ENCODE measurements around the gene TBC1D22B.

The TBC1D22B gene

GRCh38 chr6:37269105-37269504, 11.5 kb downstream of the TBC1D22B start:
- Mint-ChIP-seq H3K27ac (no peak overlapping the region), H3K9me3 (no peaks in the 10 kb centered on the region), H3K27me3 (no peaks in the 10 kb centered on the region), H3K4me3 (no peak overlapping the region), H3K4me1 (peaks cover 34% of the 10 kb centered on the region), H3K36me3 (ENCODE audit: low read depth) (peaks cover 18% of the 10 kb centered on the region)
- ATAC-seq: no peak
- no peak for DNase-seq

DNA sequence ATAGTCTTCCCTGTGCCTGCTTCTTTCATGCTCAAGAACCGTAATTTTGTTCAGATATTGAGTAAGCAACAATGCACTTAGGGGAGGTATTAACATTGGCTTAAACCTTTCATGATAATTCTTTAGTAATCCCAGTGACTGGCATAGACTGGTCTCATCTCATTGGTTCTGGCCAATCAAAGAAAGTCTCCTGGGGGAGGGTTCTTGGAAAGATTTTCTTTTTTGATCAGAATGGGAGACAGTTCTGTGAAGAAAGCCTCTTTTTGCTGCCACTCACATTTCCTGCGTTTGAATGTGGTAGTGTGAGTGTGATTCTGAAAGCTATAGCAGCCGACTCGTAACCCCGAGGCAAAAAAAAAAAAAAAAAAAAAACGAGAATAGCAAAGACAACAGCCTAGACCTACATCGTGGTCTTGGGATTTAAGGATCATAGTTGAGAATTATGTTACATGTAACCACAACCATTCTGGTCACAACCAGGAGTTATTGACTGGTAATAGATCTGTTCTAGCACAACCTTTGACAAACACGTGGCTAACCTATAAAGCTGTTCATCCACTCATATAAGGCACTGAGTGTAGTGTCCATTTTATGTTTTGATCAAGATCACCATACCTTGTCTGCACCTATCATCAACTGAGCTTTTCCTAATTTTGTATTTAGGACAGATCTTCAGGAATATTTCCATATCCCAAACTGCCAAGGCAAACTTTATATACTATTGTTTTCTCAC, 15.4 kb downstream of the TBC1D22B start:
- peaks cover 17% of the 10 kb centered on the region for H3K36me3 Mint-ChIP-seq (ENCODE audit: low read depth)

DNA sequence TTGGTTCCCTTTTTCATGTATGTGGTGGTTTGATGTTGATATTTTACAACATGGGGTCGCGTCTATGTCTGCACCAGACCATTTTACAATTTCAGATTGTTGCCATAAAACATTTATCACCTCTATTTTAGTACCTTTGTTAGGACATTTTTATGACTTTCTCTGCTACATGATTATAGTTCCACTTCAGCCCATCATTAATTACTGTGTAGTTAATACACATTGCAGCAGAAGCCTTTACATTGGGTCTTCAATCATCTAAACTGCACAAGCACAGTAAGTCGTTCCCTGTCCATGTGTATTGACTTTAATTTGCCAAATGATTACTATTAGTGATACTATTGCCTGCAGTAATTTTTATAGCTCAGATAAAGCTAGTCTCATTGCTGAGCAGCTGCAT, 16.1 kb downstream of the TBC1D22B start:
- DNase-seq (no peak), ATAC-seq (no peak)
- H3K4me3 Mint-ChIP-seq: no peak overlapping the region
- H3K27me3 Mint-ChIP-seq: no peaks in the 10 kb centered on the region
- H3K27ac Mint-ChIP-seq: no peak overlapping the region
- peaks cover 15% of the 10 kb centered on the region for H3K36me3 Mint-ChIP-seq (ENCODE audit: low read depth)
- H3K4me1 Mint-ChIP-seq: peaks cover 41% of the 10 kb centered on the region
- H3K9me3 Mint-ChIP-seq: no peaks in the 10 kb centered on the region

More for the DNA sequence above, 15.4 kb downstream of the TBC1D22B start:
- Mint-ChIP-seq H3K27me3 (no peaks in the 10 kb centered on the region), H3K4me1 (peaks cover 39% of the 10 kb centered on the region), H3K4me3 (peak overlapping the region; percentile 8), H3K27ac (peak overlapping the region; percentile 59), H3K9me3 (no peaks in the 10 kb centered on the region)
- DNase-seq: no peak
- peak; percentile 65 for ATAC-seq

DNA sequence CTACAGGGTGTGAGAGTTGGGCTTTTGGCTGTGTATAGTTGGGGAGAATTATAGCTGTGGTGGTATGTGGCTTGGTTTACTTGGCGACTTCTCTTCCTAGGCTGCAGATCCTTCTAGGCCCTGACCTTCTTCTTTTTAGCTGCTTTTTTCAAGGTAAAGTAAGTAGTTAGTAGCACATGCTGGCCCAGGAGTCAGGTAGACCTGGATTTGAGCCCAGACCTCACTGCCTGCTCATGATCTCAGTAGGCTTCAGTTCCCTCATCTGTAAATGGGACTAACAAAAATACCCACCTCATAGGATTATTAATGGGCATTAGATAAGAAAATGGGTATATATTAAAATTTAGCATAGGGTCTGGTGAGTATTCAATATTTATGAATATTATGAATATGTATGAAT, 17.8 kb downstream of the TBC1D22B start:
- no peak for ATAC-seq
- Mint-ChIP-seq H3K27ac (no peak overlapping the region), H3K9me3 (no peaks in the 10 kb centered on the region), H3K27me3 (no peaks in the 10 kb centered on the region), H3K4me1 (peaks cover 41% of the 10 kb centered on the region), H3K36me3 (ENCODE audit: low read depth) (peaks cover 14% of the 10 kb centered on the region), H3K4me3 (no peak overlapping the region)
- DNase-seq: no peak

GRCh38 chr6:37277001-37277409, 19.4 kb downstream of the TBC1D22B start:
- peak overlapping the region; percentile 22 for H3K27ac Mint-ChIP-seq
- peaks cover 8% of the 10 kb centered on the region for H3K36me3 Mint-ChIP-seq (ENCODE audit: low read depth)
- DNase-seq (no peak), ATAC-seq (peak; percentile 45)
- H3K4me1 Mint-ChIP-seq: peaks cover 38% of the 10 kb centered on the region
- no peaks in the 10 kb centered on the region for H3K27me3 Mint-ChIP-seq
- H3K9me3 Mint-ChIP-seq: no peaks in the 10 kb centered on the region
- H3K4me3 Mint-ChIP-seq: no peak overlapping the region

GRCh38 chr6:37279366-37280134, 22.0 kb downstream of the TBC1D22B start:
- H3K27ac Mint-ChIP-seq: no peak overlapping the region
- ATAC-seq (no peak), DNase-seq (no peak)
- peaks cover 19% of the 10 kb centered on the region for H3K4me1 Mint-ChIP-seq
- H3K9me3 Mint-ChIP-seq: no peaks in the 10 kb centered on the region
- H3K27me3 Mint-ChIP-seq: no peaks in the 10 kb centered on the region
- H3K36me3 Mint-ChIP-seq (ENCODE audit: low read depth): peaks cover 23% of the 10 kb centered on the region
- no peak overlapping the region for H3K4me3 Mint-ChIP-seq

DNA sequence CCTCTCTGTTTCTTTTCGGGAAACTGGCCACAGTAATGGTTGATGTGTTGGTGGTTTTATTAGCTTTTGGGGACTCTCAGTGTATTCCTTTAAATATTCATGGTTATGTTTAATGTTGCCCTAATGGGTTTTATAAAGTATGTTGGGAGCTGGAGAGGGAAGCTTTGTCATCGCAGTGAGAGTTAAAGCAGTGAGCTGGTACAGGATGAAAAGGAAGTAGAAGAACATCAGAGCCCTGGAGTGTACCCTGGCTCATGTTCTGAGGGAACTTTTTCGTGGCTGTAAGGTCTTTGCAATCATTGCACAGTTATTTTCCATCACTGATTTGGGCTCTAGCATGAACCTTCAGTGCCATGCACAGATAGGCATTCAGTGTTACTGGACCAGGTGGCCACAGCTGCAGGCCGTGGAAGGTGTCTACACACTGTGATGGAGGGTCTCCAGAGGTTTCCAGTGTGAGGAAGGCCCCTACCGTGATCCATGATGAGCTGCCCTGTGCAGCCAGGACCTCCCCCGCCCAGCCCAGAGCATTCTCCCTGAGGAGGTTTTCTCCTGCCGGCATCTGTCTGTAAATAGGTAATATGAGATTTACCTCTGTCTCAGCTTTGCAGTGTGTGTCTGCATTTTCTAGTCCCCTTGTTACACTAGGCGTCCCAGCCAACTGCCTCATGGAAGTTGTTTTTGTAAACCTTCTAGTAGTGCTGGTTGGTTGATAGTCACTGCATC, 22.8 kb downstream of the TBC1D22B start:
- peaks cover 27% of the 10 kb centered on the region for H3K36me3 Mint-ChIP-seq (ENCODE audit: low read depth)
- no peak overlapping the region for H3K4me3 Mint-ChIP-seq
- ATAC-seq (no peak), DNase-seq (no peak)
- H3K9me3 Mint-ChIP-seq: no peaks in the 10 kb centered on the region
- no peak overlapping the region for H3K27ac Mint-ChIP-seq
- H3K4me1 Mint-ChIP-seq: peaks cover 18% of the 10 kb centered on the region
- H3K27me3 Mint-ChIP-seq: no peaks in the 10 kb centered on the region

DNA sequence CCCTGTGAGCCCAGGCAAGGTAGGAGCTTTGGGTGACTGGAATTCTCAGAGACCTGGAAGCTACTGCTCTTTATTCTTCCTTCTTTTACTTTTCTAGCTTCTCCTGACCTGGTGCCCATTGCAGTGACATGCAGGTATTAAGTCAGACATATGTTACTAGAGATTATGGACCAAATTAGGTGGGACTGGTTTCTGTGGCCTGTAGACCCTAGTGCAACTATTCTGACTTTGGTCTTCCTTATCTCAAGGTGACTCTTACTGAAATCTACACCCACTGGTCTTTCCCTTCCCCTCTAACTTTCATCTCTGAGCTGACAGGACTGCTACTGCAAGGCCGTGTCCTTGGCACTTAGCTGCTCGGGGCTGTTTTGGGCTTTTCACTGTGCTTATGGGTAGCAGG, 24.8 kb downstream of the TBC1D22B start:
- Mint-ChIP-seq H3K4me1 (peaks cover 14% of the 10 kb centered on the region), H3K9me3 (no peaks in the 10 kb centered on the region), H3K27me3 (no peaks in the 10 kb centered on the region), H3K4me3 (no peak overlapping the region), H3K36me3 (ENCODE audit: low read depth) (peaks cover 34% of the 10 kb centered on the region), H3K27ac (no peak overlapping the region)
- DNase-seq: no peak
- no peak for ATAC-seq

GRCh38 chr6:37283268-37283667, 25.7 kb downstream of the TBC1D22B start:
- peaks cover 17% of the 10 kb centered on the region for H3K4me1 Mint-ChIP-seq
- no peak overlapping the region for H3K27ac Mint-ChIP-seq
- no peak for ATAC-seq
- DNase-seq: no peak
- H3K9me3 Mint-ChIP-seq: no peaks in the 10 kb centered on the region
- H3K4me3 Mint-ChIP-seq: no peak overlapping the region
- H3K36me3 Mint-ChIP-seq (ENCODE audit: low read depth): peaks cover 39% of the 10 kb centered on the region
- no peaks in the 10 kb centered on the region for H3K27me3 Mint-ChIP-seq

- Mint-ChIP-seq H3K9me3 (no peaks in the 10 kb centered on the region), H3K27ac (no peak overlapping the region), H3K4me3 (no peak overlapping the region), H3K4me1 (peaks cover 17% of the 10 kb centered on the region), H3K27me3 (no peaks in the 10 kb centered on the region), H3K36me3 (ENCODE audit: low read depth) (peaks cover 39% of the 10 kb centered on the region)
- DNase-seq: no peak
- no peak for ATAC-seq
Observed at GRCh38 chr6:37283671-37284151, 26.1 kb downstream of the TBC1D22B start.

DNA sequence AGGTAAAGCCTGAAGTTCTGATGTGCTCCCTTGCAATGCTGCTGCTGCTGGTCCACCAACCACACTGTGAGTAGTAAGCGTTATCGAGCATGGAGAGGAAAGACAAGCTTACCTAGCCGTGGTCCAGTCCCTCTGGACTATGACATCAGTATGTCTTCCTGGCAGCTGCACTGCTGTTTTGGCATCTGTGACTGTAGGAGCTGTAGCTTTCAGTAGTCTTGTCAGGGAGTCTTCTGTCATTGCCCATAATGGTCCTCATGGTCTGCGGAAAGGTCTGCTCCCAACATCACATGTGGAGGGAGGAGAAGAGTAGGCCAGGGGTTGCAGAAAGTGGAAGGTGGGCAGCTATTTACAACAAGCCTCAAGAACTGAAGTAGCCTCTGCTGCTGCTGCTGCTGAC, 27.2 kb downstream of the TBC1D22B start:
- ATAC-seq (no peak), DNase-seq (no peak)
- peaks cover 28% of the 10 kb centered on the region for H3K4me1 Mint-ChIP-seq
- H3K27ac Mint-ChIP-seq: no peak overlapping the region
- H3K4me3 Mint-ChIP-seq: no peak overlapping the region
- peaks cover 37% of the 10 kb centered on the region for H3K36me3 Mint-ChIP-seq (ENCODE audit: low read depth)
- no peaks in the 10 kb centered on the region for H3K9me3 Mint-ChIP-seq
- no peaks in the 10 kb centered on the region for H3K27me3 Mint-ChIP-seq

DNA sequence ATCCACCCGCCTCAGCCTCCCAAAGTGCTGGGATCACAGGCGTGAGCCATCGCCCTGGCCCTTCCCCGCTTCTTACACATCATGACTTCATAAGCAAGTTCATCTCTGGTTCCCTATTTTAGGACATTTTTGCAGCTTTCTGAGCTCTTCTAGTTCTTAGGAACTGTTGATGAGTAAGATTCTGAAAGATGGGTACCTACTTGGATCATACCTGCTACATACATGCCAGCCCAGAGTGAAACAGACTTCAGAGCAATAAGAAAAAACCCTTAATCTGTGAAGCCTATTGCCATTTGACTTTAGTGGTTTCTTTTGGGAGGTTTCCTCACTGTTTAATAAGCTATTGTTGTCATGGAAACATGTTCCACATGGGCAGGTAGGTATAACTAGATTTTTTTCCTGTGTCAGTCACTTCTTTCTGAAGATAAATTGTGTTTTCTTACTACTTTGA, 28.3 kb downstream of the TBC1D22B start:
- ATAC-seq: peak; percentile 66
- peaks cover 36% of the 10 kb centered on the region for H3K4me1 Mint-ChIP-seq

GRCh38 chr6:37287519-37288157, 30.1 kb downstream of the TBC1D22B start:
- Mint-ChIP-seq H3K27me3 (no peaks in the 10 kb centered on the region), H3K4me1 (peaks cover 36% of the 10 kb centered on the region), H3K9me3 (no peaks in the 10 kb centered on the region), H3K4me3 (no peak overlapping the region), H3K36me3 (ENCODE audit: low read depth) (peaks cover 51% of the 10 kb centered on the region), H3K27ac (no peak overlapping the region)
- no peak for ATAC-seq
- no peak for DNase-seq

More for the DNA sequence above, 28.3 kb downstream of the TBC1D22B start:
- DNase-seq: no peak
- H3K27me3 Mint-ChIP-seq: no peaks in the 10 kb centered on the region
- no peak overlapping the region for H3K4me3 Mint-ChIP-seq
- H3K9me3 Mint-ChIP-seq: no peaks in the 10 kb centered on the region
- peak overlapping the region; percentile 33 for H3K27ac Mint-ChIP-seq
- H3K36me3 Mint-ChIP-seq (ENCODE audit: low read depth): peaks cover 39% of the 10 kb centered on the region

- Mint-ChIP-seq H3K4me3 (no peak overlapping the region), H3K27me3 (no peaks in the 10 kb centered on the region), H3K9me3 (no peaks in the 10 kb centered on the region), H3K36me3 (ENCODE audit: low read depth) (peaks cover 48% of the 10 kb centered on the region), H3K27ac (no peak overlapping the region), H3K4me1 (peaks cover 36% of the 10 kb centered on the region)
- DNase-seq (no peak), ATAC-seq (no peak)
Observed at GRCh38 chr6:37288247-37288646, 30.7 kb downstream of the TBC1D22B start.
